OCI-M2 (cell line): ENCODE measurements around the gene A4GNT.
A peak's percentile ranks its signal among the peaks of the same experiment; 100 is the strongest.
"Not testable (repeated sequence)": the region's sequence is repeated elsewhere in the genome, so short reads cannot be mapped to it uniquely, and the experiment has no call there.

Experiments used
- DNase-seq: peaks from one replicate; lab custom pipeline; 2025; ENCODE audit not compliant: unreplicated experiment; lab: John Stamatoyannopoulos, UW

A4GNT gene

GRCh38 chr3:138119423-138119766 is 12.8 kb downstream of the A4GNT start:
- no peak for DNase-seq

GRCh38 chr3:138118612-138119422 is 13.4 kb downstream of the A4GNT start:
- DNase-seq = peak; percentile 23

- DNase-seq = no peak
Observed at GRCh38 chr3:138114988-138115971, 16.9 kb downstream of the A4GNT start, which contains the start of gene DZIP1L. Gene DZIP1L (minus strand): TSS chr3:138115608. CDS start chr3:138103971, 11,637 bp downstream.

- no peak for DNase-seq
Observed at GRCh38 chr3:138114431-138114918, 17.7 kb downstream of the A4GNT start.

GRCh38 chr3:138113326-138113725 is 18.9 kb downstream of the A4GNT start:
- no peak for DNase-seq

- no peak for DNase-seq
Observed at GRCh38 chr3:138112362-138112761, 19.8 kb downstream of the A4GNT start.

- DNase-seq = no peak
Observed at GRCh38 chr3:138105598-138105997, 26.6 kb downstream of the A4GNT start.

- DNase-seq = no peak
Observed at GRCh38 chr3:138103466-138103865, 28.7 kb downstream of the A4GNT start.

- DNase-seq = not testable (repeated sequence)
Observed at GRCh38 chr3:138101351-138101940, 30.7 kb downstream of the A4GNT start.

GRCh38 chr3:138099417-138099816 is 32.8 kb downstream of the A4GNT start:
- DNase-seq = no peak

- no peak for DNase-seq
Observed at GRCh38 chr3:138097192-138098172, 34.7 kb downstream of the A4GNT start.

- DNase-seq = no peak
Observed at GRCh38 chr3:138093721-138094120, 38.5 kb downstream of the A4GNT start.

GRCh38 chr3:138092023-138092422 is 40.2 kb downstream of the A4GNT start:
- no peak for DNase-seq

- no peak for DNase-seq
Observed at GRCh38 chr3:138089091-138089490, 43.1 kb downstream of the A4GNT start.

- DNase-seq = not testable (repeated sequence)
Observed at GRCh38 chr3:138085745-138086144, 46.4 kb downstream of the A4GNT start.

- no peak for DNase-seq
Observed at GRCh38 chr3:138084196-138084595, 48.0 kb downstream of the A4GNT start.

GRCh38 chr3:138082992-138083386 is 49.2 kb downstream of the A4GNT start:
- no peak for DNase-seq

GRCh38 chr3:138082085-138082991 is 49.9 kb downstream of the A4GNT start:
- DNase-seq = no peak
